HCEC 1CT (cell line): ENCODE results near the gene CCT5.
"Not testable (repeated sequence)": the region's sequence is repeated elsewhere in the genome, so short reads cannot be mapped to it uniquely, and the experiment has no call there.

Experiments
- DNase-seq: peaks from one replicate; pipeline ENCODE4 v3.0.0-alpha.2; 2017

Gene CCT5

DNA sequence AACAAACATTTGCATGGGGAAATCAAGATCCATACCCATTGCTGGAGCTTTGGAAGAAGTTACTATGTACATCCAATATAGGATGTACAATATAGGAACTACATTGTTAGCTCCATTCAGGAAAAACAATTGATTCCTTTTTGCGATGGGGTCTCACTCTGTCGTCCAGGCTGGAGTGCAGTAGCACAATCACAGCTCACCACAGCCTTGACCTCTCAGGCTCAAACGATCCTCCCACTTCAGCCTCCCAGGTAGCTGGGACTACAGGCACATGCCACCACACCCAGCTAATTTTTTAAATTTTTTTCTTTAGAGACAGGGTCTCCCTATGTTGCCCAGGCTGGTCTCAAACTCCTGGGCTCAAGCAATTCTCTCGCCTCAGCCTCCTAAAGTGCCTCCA, 2.9 kb upstream of the CCT5 start:
- not testable (repeated sequence) for DNase-seq

DNA sequence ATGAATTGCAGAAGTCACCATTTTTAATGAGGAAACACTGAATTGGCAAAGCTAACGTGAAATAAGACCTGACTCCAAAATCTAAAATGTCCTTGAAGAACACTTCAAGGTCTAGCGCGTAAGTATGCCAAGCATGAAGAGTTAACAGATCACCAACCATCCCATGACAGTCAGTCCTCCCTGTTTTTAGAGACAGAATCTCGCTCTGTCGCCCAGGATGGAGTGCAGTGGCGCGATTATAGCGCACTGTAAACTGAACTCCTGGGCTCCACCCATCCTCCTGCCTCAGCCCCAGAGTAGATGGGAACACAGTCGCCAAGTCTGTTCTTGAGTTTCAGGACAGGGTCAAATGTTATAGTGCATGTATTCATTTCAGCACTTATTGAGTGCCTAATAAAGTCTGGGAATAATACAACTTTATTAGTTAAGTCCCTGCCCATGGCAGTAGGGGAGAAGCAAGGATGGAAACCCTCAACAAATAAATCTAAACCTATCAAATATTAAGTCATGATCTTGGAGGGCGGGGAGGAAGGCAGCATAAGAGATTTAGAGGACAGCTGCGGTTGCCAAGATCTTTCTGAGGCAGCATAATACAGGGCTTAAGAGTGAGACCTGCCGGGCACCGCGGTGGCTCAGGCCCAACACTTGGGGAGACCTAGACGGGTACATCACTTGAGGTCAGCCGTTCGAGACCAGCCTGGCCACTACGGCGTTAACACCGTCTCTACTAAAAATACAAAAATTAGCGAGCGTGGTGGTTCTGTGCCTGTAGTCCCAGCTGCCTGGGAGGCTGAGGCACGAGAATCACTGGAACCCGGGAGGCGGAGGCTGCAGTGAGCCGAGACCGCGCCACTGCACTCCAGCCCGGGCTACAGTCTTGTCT, 1.5 kb upstream of the CCT5 start:
- no peak for DNase-seq

DNA sequence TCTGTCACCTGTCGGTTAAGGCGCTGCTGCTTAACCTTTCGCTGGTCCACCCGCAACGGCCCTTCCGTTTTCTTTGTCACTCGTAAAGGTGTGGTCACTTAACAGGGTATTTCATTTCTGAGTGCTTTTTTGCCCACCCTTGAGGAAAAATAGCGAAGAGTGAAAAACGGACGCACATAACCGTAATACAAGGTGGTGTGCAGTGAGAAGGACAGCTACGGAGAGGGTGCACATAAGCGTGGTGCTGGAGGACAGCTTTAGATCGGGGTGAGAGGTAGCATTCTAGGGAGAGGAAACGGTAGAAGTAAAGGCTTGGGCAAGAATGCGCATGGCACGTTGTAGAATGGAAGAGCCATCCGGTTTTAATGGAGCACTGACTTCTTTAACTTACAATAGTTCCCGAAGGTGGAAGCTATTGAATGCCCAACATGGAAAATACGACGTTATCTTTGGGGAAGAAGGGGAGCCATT, 761 bp downstream of the CCT5 start:
- DNase-seq, result peak; percentile 23

DNA sequence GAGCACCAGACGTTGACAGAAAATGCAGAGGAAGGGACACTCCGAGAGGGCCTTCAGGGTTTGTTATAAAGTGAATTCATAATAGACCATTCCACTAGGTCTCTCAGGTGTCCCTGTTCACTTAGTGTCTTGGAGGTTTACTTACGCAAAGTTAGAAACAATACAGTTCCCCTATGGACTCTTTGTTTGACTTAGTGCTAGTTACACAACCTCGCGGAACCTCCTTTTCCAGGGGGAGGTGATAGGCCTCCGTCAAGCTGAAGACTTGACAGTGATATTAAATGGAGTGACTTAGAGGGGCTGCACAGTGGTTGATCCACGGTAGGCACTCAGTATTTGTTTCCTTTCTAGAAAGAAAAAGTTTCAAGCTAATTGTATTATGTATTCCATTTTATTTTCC, 1.3 kb downstream of the CCT5 start:
- DNase-seq, result no peak

DNA sequence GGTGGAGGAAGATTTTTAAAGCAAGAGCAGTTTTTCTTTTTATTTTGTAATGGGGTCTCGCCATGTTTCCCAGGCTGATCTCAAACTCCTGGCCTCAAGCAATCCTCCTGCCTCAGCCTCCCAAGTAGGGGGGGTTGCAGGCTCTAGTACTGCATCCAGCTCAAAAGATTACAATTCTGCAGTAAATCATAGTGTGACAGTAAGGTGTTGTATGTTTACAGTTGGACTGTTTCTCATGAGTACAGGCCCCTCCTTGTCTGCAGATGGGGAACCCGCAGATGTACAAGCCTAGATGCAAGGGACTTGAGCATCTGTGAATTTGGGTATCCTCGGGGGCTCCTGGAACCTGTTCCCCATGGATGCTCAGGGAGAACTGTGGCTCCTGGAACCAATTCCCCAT, 3.3 kb downstream of the CCT5 start:
- DNase-seq, result no peak

DNA sequence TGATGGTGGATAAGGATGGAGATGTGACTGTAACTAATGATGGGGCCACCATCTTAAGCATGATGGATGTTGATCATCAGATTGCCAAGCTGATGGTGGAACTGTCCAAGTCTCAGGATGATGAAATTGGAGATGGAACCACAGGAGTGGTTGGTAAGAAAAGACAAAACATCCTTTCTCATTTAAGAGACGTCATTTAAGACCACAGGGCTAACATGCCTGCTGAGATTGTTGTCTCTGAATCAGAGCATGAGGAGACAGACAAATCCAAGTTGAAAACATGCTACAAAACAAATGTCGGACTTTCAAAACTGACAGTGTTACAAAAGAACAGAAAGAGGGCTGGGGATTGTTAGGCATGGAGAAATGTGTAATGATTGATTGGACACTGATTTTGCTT, 4.6 kb downstream of the CCT5 start:
- DNase-seq, result no peak

DNA sequence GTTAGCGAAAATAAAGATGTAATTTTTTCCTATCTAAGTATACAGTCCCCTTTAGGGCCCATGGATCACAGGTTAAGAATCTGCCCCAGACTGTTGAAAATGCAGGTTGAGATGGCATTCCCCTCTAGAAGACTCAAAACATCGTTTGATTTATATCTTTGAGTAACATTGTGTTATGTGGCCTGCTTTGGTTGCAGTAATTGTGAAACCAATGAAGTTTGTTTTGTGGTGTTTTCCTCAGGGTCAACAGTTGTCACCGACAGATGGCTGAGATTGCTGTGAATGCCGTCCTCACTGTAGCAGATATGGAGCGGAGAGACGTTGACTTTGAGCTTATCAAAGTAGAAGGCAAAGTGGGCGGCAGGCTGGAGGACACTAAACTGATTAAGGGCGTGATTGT, 7.8 kb downstream of the CCT5 start:
- no peak for DNase-seq

DNA sequence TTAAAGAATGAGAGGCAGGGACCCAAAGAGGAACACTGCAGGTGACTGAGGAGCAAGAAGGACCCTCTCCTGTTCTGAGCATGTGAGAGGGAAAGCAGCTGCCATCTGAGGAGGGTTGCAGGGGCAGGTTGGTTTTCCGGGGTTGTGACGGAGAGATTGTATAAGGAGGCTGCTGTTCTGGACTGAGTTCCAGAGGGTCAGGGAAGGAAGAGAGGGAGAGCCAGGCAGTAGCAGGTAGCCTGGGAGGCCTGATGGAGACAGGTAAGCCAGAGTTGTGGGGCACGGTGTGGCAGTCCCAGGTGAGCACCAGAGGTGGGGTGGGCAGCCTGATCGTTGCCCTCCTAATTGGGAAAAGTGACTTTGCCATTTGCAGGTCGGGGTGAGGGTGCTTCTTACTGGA, 9.8 kb downstream of the CCT5 start:
- no peak for DNase-seq

DNA sequence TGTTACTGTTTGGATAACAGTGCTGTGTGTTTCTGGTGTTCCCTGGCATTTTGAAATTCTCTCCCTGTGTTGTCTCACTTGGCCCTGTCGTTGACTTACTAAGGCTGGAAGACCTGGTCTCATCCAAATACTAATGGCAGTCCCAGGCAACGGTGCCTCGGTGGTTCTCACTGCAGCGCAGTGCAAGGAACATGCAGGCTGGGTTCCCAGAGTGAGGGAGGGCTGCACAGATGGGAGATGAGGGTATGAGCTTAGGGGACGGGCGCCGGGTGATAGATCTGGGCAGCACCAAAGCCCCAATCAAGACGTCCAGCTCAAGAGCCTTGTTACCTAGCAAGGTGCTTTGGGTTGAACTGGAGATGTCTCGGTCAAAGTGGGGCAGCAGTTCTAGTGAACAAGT, 11.0 kb downstream of the CCT5 start:
- no peak for DNase-seq

DNA sequence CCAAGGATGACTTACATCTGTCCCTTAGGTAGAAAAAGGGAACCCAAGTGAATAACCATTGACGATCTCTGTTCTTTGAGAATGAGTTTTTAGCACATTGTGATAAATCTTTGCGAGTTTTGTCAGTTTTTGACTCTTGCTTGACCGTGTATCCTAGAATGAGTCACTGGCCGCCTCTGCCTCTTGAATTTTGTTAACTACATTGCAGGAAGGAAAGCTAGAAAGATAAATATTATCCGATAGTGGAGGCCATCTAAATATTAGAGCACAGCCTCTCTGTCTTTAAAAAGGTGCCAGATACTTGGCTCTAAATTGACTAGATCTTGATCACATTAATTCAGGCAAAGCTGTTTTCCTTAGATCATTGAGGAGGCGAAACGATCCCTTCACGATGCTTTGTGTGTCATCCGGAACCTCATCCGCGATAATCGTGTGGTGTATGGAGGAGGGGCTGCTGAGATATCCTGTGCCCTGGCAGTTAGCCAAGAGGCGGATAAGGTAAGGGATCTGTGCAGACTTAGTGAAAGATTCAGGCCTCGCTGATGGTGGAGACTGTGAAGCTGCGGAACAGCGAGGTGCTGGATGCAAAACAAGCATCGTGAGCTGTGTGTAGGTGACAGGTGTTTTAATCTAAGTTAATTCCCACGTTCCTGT, 12.2 kb downstream of the CCT5 start:
- no peak for DNase-seq

DNA sequence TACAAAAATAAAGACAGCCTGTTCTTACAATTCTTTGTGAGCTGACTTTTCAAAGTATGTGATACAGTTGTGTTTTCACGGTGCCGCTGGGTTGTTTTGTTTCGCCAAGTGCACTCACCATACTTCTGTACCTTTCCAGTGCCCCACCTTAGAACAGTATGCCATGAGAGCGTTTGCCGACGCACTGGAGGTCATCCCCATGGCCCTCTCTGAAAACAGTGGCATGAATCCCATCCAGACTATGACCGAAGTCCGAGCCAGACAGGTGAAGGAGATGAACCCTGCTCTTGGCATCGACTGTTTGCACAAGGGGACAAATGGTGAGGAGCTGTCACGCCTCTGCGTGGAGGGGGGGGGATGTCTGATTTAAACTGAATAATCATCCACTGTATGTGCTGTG, 12.9 kb downstream of the CCT5 start:
- DNase-seq, result no peak

DNA sequence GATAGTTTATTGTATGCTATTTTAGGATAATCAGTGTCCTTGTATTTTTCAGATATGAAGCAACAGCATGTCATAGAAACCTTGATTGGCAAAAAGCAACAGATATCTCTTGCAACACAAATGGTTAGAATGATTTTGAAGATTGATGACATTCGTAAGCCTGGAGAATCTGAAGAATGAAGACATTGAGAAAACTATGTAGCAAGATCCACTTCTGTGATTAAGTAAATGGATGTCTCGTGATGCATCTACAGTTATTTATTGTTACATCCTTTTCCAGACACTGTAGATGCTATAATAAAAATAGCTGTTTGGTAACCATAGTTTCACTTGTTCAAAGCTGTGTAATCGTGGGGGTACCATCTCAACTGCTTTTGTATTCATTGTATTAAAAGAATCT, 14.5 kb downstream of the CCT5 start:
- DNase-seq, result peak; percentile 63

DNA sequence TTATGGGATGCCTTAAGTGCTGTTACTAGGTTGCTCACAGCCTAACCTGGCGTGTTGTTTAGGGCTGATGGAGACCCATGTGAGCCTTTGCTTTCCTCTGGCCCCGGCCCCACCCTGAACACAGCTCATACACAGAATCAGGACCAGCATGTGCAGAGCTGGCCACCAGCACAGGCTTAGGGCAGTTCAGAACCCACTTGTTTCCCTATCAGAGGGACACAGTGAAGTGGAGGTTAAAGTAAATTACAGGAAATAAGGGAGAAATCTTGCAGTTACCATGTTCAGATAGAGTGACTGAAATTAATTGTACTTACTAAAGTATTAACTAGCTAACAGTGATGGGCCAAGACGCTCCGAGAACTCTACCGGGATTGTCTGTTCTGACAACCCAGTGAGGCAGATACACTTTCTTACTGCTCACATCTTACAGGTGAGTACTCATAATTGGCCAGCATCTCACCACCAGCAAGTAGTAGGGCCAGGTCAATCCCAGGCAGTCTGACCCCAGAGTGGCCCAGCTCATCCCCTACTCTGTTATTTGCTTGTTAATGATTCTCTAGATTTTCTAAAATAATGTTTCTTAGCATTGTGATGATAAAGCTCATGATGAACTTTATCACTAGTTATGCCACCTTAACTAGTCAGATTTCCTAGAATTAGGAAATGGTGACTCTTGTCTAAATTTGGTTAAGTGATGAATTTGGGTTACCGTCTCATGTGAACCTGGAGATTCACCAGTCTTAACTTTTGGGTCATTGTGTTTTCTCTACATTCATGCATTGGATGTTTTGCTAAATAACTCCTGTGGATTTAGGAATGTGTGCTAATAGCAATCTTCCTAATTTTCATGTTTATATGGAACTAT, 15.4 kb downstream of the CCT5 start:
- DNase-seq, result no peak

DNA sequence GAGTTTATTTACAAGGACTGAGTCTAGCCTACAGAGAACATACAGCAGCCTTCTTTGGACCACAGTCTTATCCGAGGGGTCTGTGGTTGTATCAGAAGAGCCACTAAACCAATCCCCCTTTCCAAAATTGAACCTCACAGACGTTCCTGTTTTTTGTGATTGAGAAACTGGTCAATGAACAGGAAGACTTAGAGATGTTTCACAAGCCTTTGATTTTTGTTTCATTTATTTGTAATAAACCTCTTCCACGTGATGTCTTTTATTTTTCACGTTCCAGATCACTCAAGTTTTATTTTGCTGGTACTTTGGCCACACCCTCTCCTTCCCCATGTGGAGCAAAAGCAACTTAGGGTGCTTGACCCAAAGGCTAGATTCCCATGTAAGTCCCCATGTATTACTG, 16.1 kb downstream of the CCT5 start:
- no peak for DNase-seq

DNA sequence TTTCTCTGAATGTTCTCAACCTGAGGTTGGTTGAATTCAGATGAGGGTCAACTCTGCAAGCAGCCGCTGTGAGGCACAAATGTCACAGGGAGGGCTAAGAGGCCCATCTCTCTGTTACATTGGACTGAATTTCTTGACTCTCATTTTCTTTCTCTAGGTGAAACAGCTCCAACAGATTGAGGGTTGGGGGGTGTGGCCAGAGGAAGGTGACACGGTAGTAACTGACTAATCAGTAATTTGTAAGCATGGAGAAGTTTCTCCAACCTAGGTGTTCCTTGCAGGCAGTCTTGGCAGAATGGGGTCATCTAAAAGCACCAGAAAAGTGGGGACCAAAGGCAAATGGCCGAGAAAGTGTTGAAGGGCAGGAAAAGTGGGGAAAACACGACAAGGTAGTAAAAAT, 16.8 kb downstream of the CCT5 start:
- no peak for DNase-seq

DNA sequence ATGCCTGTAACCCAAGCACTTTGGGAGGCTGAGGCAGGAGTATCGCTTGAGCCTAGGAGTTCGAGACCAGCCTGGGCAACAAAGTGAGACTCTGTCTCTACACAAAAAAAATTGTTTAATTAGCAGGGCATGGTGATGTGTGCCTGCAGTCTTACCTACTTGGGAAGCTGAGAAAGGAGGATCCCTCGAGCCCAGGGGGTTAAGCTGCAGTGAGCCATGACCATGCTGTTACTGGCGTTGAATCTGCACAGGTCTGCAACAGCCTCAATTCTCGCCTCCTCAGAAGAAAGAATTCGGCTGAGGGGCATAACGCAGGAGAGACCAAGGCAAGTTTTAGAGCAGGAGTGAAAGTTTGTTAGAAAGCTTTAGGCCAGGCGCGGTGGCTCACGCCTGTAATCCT, 18.0 kb downstream of the CCT5 start:
- DNase-seq, result no peak

DNA sequence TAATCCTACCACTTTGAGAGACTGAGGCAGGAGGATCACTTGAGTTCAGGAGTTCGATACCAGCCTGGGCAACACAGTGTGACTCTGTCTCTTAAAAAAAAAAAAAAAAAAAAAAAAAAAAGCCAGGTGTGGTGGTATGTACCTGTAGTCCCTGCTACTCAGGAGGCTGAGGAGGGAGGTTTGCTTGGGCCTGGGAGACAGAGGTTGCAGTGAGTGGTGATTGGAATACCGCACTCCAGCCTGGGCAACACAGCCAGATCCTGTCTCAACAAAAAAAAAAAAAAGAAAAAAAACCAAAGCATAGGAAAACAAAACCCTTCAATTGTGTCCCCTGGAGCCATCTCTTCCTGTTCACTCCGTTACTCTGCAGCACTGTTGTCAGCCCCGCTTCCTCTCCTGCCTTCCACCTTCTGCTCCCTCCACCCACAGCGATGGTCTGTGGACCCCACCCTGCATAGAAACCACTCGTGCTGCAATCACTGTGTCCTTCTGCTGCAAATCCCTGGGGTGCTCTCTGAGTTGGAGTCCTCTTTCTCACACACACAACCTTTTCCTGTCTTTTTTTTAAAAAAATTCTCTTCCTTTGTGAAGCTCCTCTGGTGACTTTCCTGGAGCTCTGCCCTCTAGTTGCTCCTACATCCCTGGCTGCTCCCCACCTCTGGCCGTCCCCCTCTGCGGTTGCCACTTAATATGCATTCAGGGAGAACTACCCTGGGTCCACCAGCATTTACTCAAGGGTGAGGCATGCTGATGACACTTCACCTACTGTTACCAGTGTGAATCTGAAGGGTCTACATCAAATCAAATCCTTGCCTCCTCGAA, 22.2 kb downstream of the CCT5 start:
- DNase-seq, result no peak

DNA sequence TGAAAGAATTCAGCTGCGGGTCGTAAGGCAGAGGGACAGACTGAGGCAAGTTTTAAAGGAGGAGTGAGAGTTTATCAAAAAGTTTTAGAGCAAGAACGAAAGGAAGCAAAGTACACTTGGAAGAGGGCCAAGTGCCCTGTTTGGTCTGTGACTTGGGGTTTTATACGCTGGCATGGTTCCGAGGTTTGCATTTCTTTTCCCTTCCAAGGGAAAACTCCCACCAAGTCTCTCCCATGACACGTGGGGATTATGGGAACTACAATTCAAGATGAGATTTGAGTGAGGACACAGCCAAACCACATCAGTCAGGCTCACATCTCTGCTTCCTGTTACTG, 22.8 kb downstream of the CCT5 start:
- not testable (repeated sequence) for DNase-seq

DNA sequence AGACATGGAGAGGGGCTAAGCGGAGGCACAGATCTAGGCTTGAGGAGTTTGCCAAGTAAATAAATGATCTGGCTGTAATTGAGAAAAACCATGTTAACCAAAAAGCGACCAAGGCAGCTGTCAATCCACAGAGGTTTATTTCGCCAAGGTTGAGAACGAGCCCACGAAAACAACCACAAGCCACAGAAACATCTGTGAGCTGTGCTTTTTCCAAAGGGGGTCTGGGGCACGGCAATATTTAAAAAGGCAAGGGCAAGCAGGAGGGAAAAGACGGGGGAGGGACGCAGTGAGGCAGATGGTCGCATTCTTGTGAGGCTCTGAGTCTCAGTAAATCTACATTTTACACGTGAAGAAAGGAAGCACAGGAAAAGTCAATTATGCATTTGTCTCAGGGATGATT, 25.4 kb downstream of the CCT5 start:
- no peak for DNase-seq

DNA sequence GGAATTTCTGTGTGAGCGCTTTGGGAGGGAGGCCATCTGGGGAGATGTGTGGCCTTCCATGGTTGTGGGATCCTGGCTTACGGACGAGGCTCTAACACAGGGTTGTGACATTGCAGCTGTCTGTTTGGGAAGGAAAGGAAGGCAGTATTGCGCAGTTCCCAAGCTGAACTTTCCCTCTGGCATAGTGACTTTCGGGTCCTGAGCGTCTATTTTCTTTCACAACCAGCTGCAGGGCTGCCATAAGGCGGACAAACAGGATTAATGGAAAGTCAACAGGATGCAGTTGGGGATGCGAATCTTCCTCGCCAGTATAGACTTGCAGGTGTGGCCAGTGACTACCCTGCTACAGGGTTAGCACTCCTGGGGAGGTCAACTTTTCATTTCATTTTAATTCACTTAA, 25.9 kb downstream of the CCT5 start:
- DNase-seq, result no peak

DNA sequence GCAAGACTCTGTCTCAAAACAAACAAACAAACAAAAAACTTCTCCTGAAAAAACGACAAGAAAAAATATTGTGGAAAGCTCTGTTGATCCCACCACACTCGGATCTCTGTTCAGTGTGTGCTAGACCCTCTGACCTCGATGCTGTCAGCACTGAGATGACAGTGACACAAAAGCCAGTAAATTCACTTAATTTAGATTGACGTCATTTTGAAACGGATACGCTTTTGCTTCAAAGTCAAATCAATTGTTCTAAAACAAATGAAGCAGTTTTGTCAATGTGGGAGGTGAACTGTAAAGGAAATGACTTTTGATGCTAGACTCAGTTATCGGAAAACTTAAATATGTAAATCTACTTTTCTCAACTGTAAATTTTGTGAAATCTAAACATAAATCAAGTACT, 26.6 kb downstream of the CCT5 start:
- no peak for DNase-seq

DNA sequence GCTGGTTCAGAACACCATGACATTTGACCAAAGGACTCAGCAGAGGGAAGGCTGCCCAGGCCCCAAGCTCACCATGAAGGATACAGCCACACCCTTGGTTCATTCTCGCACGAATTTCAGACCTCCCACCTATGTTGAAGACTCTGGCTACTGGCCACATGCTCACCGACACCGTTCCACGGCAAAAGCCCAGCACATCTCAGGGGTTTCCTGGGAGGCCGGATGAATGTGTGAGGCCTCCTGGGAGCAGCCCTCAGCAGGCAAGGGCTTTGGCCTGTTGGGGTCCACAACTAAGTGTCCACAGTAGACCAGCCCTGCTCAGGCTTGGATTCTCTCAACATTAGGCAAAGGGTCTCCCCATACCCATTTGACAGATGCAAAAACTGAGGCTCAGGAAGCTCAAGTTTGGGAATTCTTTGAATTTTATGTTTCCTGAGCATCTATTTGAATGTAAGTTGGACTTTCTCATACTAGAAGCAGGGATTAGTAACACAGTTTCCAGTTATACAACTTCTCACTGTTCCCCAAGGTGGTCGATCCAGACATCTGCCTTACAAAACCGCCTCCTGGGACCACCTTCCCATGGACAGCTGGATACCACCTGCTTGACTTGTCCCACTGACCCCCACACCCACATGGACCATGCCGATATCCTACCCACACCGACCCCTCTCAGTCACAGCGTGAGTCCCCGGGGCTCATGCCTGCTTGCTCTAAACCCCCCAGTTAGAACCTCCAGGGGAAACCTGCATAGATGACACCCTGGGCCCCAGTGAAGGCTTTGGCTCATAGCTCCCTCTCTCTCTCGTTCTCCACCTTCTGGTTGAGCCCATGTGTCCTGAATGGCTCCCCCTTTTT, 27.9 kb downstream of the CCT5 start:
- no peak for DNase-seq
